Measurements from ENCODE around the gene IQCE. TPM values are rescaled to one million over a fixed set of nuclear protein-coding genes. Genes with fewer than 3 reads are reported as not detected.
A peak's percentile ranks its signal among the peaks of the same experiment; 100 is the strongest.

IQCE gene
- polyA plus RNA-seq, 1 donor = 5.4 TPM

- no peak for DNase-seq (ENCODE audit: low read depth)
These were observed 57.9 kb downstream of the IQCE start for GRCh38 chr7:2616387-2617324.

DNA sequence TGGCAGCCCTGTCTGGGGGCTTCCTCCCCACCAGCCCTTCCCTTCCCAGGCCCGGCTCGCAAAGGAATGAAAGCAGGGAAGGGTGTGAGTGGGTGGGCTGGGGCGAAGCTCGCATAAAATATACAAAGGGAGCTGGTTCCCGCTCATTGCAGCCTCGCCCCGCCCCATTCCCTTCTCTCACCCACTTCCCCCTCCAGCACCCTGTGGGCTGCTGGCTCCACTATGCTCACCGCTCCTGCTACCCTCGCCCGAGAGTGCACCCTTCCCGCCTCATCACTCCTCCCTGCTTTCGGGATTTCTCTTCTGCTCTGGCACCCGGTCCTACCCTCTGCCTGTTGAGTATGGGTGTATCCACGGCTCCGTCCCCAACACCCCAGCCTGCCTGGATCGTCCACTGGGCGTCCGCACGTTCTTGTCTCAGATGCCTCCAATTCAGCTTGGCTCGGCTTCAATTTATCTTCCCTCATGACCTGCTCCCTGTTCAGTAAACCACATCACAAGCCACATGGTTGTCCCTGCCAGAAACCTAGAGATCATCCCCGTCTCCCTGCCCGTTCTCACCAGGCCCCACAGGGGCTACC is 58.6 kb downstream of the IQCE start:
- no peak for DNase-seq (ENCODE audit: low read depth)

GRCh38 chr7:2619116-2619515 is 60.3 kb downstream of the IQCE start:
- DNase-seq (ENCODE audit: low read depth) = no peak

DNA sequence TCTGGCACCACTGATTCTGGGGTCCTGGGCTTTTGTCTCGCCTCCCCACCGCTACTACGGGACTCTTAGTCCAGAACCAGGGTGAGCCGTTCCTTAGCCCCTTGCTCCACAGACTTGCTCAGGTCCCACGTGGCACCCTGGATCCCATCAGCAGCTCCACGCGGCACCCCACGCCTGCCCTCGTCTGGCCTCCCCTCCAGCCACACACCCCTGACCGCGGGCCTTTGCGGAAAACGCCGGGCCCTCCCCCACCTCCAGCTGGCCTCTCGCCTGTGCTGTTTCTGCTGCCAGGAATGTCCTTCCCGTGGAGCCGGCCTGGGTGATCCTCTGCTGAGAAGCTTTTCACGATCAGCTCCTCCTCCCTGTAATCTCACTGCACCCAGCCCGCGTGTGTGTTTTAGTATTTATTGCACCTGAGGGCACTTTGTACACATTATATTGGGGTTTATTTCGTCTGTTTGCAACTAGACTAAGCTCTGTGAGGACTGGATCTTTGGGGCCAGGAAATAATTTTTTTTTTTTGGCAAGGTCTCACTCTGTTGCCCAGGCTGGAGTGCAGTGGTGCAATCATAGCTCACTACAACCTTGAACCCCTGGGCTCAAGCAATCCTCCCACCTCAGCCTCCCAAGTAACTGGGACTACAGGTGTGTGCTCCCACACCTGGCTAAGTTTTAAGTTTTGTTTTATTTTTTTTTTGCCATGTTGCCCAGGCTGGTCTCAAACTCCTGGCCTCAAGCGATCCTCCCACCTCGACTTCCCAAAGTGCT is 62.5 kb downstream of the IQCE start:
- no peak for DNase-seq (ENCODE audit: low read depth)

GRCh38 chr7:2621948-2622640 is 63.3 kb downstream of the IQCE start:
- DNase-seq (ENCODE audit: low read depth) = peak; percentile 45

GRCh38 chr7:2622869-2623697 is 64.3 kb downstream of the IQCE start:
- DNase-seq (ENCODE audit: low read depth) = no peak

GRCh38 chr7:2623698-2624014 is 64.9 kb downstream of the IQCE start:
- no peak for DNase-seq (ENCODE audit: low read depth)

DNA sequence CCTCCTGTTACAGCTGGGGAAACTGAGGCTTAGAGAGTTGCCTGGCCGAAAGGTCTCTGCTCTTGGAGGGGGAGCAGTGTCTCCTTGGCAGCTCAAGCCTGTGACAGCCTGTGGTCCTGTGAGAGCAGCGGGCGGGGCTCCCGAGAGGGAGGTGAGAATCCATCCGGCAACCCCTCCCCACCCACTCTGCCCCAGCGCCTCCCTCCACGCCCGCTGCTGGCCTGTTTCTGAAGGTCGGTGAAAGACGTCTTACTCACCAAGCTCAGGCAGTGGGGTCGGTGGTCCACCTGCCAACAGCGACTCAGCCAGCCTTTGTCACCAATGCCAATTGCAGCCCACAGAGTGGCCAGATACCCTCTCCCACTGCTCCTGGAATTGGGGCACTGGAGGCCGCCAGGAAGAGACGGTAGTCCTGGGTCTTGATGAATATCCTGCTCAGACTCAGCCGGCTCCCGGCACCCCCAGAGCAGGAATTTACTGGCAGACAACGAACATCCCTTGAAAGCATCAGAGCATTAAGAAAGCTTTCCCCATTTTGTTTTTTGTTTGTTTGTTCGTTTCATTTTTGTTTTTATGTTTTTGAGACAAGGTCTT is 65.6 kb downstream of the IQCE start:
- no peak for DNase-seq (ENCODE audit: low read depth)

DNA sequence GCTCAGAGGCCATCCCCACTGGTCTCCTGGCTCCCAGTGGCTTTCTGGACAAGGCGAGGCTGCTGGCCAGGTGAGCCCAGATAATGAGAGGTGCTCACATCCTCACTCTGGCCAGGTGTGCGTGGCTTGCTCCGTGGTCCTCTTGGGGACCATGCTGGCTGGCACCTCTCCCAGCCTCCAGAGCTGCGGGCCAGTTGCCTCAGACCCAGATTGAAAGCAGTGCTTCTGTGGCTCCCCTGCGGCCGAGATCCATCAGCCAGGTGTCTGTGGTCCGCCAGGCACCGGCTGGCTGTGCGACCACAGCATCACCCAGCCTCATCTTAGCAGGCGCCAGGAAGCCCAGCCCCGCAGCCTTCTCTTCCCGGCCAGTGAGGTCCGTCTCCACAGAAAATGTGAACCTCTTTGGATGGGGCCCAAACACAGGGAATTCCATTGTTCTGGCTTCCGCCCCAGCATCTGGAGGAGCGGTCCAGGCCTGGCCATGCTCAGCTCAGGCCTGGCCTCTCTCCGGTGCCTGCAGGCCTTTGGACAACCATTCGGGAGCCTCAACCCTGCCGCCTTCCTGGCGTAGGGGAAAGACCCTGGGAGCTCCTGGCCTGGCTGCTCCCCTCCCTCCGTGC is 67.8 kb downstream of the IQCE start:
- peak; percentile 79 for DNase-seq (ENCODE audit: low read depth)

DNA sequence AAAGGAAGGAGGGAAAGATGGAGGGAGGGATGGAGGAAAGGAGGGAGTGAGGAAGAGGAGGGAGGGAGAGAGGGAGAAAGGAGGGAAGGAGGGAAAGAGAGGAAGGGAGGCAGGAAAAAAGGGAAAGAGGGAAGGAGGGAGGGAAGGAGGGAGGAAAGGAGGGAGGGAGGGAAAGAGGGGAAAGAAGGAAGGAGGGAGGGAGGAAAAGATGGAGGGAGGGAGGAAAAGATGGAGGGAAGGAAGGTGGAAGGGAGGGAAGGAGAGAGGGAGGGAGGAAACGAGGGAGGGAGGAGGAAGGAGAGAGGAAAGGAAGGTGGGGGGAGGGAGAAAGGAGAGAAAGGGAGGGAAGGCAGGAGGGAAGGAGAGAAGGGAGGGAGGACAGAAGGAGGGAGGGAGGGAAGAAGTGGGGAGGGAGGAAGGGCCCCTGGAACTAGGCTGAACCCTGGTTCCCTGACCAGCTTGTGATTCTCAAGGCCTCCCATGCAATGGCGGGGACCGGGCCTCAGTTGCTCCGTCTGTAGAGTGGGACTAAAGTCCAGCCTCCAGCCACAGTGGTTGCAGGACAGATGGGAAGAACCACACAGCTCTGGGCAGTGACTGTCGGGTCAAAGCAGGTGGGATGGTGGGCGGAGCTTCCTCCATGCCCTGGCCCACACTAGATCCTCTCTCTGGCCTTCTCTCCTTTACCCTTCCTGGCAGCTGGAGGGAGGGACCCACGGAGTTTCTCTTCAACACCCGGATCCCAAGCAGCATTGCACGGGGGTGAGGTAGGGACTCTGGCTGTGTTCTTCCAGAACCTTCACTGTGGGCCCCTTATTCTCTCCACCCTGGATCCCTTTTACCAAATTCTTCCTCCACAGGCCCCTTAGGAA is 68.7 kb downstream of the IQCE start:
- no peak for DNase-seq (ENCODE audit: low read depth)

DNA sequence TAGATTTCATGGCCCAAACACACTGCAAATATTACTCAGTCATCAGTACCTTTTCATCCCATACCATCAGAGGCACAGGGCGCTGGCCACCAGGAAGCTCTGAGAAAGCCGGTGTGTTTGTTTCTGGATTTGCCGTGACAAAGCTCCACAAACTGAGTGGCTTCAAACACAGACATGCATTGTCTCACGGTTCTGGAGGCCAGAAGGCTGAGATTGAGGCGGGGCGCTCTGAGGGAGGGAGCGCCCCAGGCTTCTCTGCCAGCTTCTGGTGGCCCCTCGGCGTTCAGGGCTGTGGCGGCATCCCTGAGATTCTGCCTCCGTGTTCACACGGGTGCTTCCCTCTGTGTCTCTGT is 69.3 kb downstream of the IQCE start:
- no peak for DNase-seq (ENCODE audit: low read depth)

- DNase-seq (ENCODE audit: low read depth) = no peak
These were observed 70.1 kb downstream of the IQCE start for GRCh38 chr7:2628891-2629290.

DNA sequence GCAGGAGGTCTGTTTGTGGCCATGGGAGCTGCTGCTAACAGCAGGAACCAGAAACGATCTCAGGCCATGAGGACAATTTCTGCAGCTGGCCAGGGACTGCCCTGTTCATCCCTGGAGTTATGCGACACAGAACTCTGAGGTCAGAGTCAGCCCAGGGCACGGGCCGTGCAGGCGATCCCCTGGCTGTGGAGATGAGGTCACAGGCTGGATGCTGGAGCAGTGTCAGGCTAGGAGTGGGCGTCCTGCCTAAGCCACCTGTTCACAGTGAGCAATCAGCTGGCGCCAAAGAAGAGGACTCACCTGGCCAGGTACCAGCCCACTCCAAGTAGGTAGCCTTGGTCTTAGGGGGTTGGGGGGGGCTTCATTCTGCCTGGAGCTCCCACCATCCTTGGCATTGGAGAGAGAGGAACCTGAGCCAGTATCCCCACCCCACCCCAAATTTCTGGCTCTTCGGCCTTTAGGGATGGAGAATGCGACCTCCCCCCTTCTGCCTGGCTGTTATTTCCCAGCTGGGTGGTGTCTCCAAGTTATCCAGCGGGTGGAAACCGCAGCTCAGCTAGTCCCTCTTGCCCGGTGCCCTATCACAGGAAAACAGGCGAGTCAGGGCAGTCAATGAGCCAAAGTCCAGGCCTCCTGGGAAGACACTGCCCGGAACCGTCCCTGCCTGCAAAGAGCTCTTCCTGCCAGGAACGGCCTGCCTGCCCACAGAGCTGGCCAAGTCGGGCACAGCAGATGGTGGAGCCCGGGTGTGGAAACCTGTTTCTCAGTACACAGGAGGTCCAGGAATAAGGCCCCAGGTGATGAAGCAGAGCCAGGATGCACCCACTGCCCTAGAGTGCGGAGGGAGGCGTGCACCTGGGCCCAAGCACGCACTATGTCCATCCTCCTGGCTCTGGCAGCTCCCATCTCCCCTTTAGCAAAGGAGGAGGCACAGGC is 71.2 kb downstream of the IQCE start:
- no peak for DNase-seq (ENCODE audit: low read depth)

DNA sequence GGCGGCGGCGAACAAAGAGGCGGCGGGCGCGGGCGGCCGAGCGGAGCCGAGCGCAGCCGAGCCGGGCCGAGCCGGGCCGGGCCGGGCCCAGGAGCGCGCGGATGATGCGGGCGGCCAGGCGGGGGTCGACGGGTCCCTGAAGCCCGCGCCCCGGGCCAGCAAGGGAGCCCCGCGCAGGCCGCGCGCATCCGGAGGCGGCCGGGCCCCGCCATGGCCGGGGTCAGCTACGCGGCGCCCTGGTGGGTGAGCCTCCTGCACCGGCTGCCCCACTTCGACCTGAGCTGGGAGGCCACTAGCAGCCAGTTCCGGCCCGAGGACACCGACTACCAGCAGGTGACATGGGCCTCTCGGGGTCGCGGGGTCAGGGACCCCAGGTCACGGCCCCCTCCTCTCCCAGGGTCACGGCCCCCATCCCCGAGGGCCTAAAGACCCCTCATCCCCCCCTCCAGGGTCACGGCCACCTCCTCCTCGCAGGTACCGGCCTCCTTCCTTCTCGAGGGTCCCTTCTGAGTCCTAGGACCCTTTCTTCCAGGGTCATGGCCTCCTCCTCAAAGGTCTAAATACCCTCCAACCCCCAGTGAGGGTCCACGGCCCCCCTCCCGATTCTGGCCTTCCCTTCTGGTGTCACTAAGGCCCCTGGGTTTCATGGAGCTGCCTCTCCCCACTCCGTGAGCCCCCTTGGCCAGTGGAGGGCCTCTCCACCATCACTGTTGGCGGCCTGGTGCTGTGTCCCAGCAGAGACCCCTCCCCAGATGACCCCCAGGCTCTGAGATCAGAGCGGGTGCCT is 73.4 kb downstream of the IQCE start, which contains the start of gene TTYH3:
TSS of gene TTYH3 (plus strand) at position 41 of the 787 bp plus-strand sequence. CDS start at position 211, 170 bp downstream.
- no peak for DNase-seq (ENCODE audit: low read depth)

DNA sequence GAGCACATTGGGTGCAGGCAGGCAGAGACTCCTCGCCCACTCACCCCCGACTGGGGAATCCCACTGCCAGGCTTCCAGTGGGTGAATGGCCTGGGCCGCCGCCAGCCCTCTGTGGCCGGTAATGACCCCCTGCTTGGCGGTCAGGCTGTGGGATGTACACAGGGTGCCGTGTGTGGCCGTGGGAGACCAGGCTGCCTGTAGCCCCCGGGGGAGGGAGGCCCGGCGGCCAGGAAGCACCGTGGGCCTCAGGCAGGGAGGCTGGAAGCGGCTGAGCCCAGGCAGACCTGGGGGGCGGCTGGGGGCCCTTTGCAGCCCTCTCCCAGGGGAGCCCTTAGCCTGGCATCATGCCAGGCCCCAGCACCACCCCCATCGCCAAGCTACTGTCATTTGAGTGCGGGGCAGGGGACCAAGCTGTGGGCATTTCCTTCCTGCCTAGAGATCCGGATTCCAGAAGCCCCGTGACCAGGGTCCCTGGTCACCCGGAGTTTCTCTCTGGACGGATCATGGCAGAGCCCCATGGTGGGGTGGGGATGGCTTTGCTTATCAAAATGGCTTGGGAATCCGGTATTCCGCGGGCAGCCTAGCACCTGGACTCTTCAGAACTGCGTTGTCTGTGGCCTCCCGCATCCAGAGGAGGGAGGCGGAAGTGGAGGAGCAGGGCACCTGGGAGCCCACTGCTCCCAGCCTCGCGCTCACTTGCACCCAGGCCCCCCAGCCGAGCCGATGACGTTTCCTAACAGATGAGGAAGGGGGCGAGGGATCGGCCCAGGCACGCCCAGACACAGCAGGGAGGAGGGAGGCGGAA is 74.2 kb downstream of the IQCE start:
- DNase-seq (ENCODE audit: low read depth) = no peak

- DNase-seq (ENCODE audit: low read depth) = no peak
These were observed 74.9 kb downstream of the IQCE start for GRCh38 chr7:2633538-2634266.

All from forelimb muscle (tissue), 1 donor.